ENCODE measurements around the gene TBC1D22A.

The TBC1D22A gene

GRCh38 chr22:46937939-46938338 lies 175.5 kb downstream of the TBC1D22A start:
- DNase-seq, result no peak

- DNase-seq, result no peak
Observed at GRCh38 chr22:46941968-46942798, 179.7 kb downstream of the TBC1D22A start.

- DNase-seq, result no peak
Observed at GRCh38 chr22:46942799-46943785, 180.6 kb downstream of the TBC1D22A start.

- no peak for DNase-seq
Observed at GRCh38 chr22:46945481-46945880, 183.0 kb downstream of the TBC1D22A start.

- DNase-seq, result no peak
Observed at GRCh38 chr22:46946383-46946962, 184.0 kb downstream of the TBC1D22A start.

- DNase-seq, result no peak
Observed at GRCh38 chr22:46947516-46948257, 185.2 kb downstream of the TBC1D22A start.

- DNase-seq, result no peak
Observed at GRCh38 chr22:46948411-46949144, 186.1 kb downstream of the TBC1D22A start.

- no peak for DNase-seq
Observed at GRCh38 chr22:46951350-46951749, 188.9 kb downstream of the TBC1D22A start.

GRCh38 chr22:46951973-46952372 lies 189.5 kb downstream of the TBC1D22A start:
- no peak for DNase-seq

- DNase-seq, result no peak
Observed at GRCh38 chr22:46953968-46954765, 191.7 kb downstream of the TBC1D22A start.

GRCh38 chr22:46954781-46955180 lies 192.3 kb downstream of the TBC1D22A start:
- DNase-seq, result no peak

GRCh38 chr22:46956498-46957215 lies 194.2 kb downstream of the TBC1D22A start:
- DNase-seq, result no peak

- DNase-seq, result no peak
Observed at GRCh38 chr22:46957521-46957920, 195.1 kb downstream of the TBC1D22A start.

- no peak for DNase-seq
Observed at GRCh38 chr22:46958191-46958590, 195.7 kb downstream of the TBC1D22A start.

- DNase-seq, result no peak
Observed at GRCh38 chr22:46958658-46959057, 196.2 kb downstream of the TBC1D22A start.

- DNase-seq, result no peak
Observed at GRCh38 chr22:46959369-46959768, 196.9 kb downstream of the TBC1D22A start.

- DNase-seq, result no peak
Observed at GRCh38 chr22:46961591-46962295, 199.3 kb downstream of the TBC1D22A start.

- no peak for DNase-seq
Observed at GRCh38 chr22:46962406-46962805, 200.0 kb downstream of the TBC1D22A start.
